Body of pancreas (tissue), 4 donors: ENCODE measurements around the gene ANKRD13B.

Experiments
- CTCF ChIP-seq, 7 experiments: fragments of 450-650 bp in 4 of 7; fragments of 200-600 bp in 3 of 7; sonication (generic) in 3 of 7; IDR thresholded peaks; one replicate each; pipeline ENCODE4 v1.5.1; 2016 to 2019; ENCODE audit warnings: antibody characterized with exemption in 7 of 7
- POLR2A ChIP-seq, 3 donors: fragments of 450-650 bp; IDR thresholded peaks; one replicate each; pipeline ENCODE4 v1.6.1; 2016; ENCODE audit warnings: antibody characterized with exemption in 3 of 3, mild to moderate bottlenecking in 2 of 3

GRCh38 chr17:29640981-29641642 lies 48.2 kb downstream of the ANKRD13B start:
- TF ChIP-seq CTCF (IDR thresholded peaks at IDR 0.05) (no peak), POLR2A (IDR thresholded peaks at IDR 0.05) (no peak)
